H1 (cell line): ENCODE data around the gene GARNL3. TPM values are rescaled to one million over a fixed set of nuclear protein-coding genes. Genes with fewer than 3 reads are reported as not detected.

Source experiments
- CTCF ChIA-PET: fragments of 300-600 bp; sonication (Branson Sonifier 250); formaldehyde crosslinking; loops from one replicate; lab custom pipeline; 2021; ENCODE audit not compliant: partially characterized antibody; lab: Charles Lee
- POLR2A ChIA-PET: fragments of 300-600 bp; sonication (Branson Sonifier 250); formaldehyde crosslinking; loops from one replicate; lab custom pipeline; 2021; ENCODE audit warnings: inconsistent platforms; ENCODE audit not compliant: partially characterized antibody; lab: Charles Lee
- DNase-seq, 2 experiments: peaks; one replicate each; pipeline versions ENCODE4 v3.0.0 to v3.0.0-alpha.2; 2010 to 2022; ENCODE audit warnings: low spot score in 2 of 2, low read depth in 1 of 2, mixed read lengths in 1 of 2
- FAIRE-seq: peaks from 2 replicates; lab custom pipeline; 2011; peaks lifted over from hg19 to GRCh38; lab: Jason Lieb, UNC
- H2AFZ ChIP-seq: 2 replicates; pipeline ENCODE4 v1.8.1; 2012; ENCODE audit warnings: low read length, inconsistent platforms
- H2AK5ac ChIP-seq: 2 replicates; pipeline ENCODE4 v1.6.1; 2013; ENCODE audit warnings: low read depth, low read length
- H2BK120ac ChIP-seq: replicated peaks from 2 replicates; pipeline ENCODE3; 2013; ENCODE audit warnings: low read depth, low read length, inconsistent platforms
- H2BK12ac ChIP-seq: 2 replicates; pipeline ENCODE4 v1.6.1; 2013; ENCODE audit warnings: low read depth, low read length
- H2BK15ac ChIP-seq: 2 replicates; pipeline ENCODE4 v1.6.1; 2013; ENCODE audit warnings: low read length
- H2BK20ac ChIP-seq: 2 replicates; pipeline ENCODE4 v1.6.1; 2013; ENCODE audit warnings: low read length
- H2BK5ac ChIP-seq: 2 replicates; pipeline ENCODE4 v1.6.1; 2013; ENCODE audit warnings: low read depth, low read length
- H3K14ac ChIP-seq: 2 replicates; pipeline ENCODE4 v1.6.1; 2013; ENCODE audit warnings: inconsistent platforms; ENCODE audit not compliant: insufficient read length
- H3K18ac ChIP-seq: 2 replicates; pipeline ENCODE4 v1.6.1; 2013; ENCODE audit warnings: low read length; ENCODE audit errors: extremely low read depth
- H3K23ac ChIP-seq: 2 replicates; pipeline ENCODE4 v1.6.1; 2013; ENCODE audit warnings: inconsistent platforms; ENCODE audit not compliant: insufficient read length
- H3K23me2 ChIP-seq: 2 replicates; pipeline ENCODE4 v1.6.1; 2013; ENCODE audit warnings: low read depth, low read length
- H3K27ac ChIP-seq: 2 replicates; pipeline ENCODE4 v1.6.1; 2011; ENCODE audit warnings: low read depth, low read length, inconsistent platforms
- H3K27me3 ChIP-seq, 4 experiments: replicated peaks in 1 of 4; 1 replicate in 1 of 4; 2 replicates in 3 of 4; pipeline versions ENCODE4 v1.6.1 to v1.8.1; 2011 to 2013; ENCODE audit warnings: low read length in 3 of 4, mild to moderate bottlenecking in 3 of 4, inconsistent platforms in 2 of 4, mixed read lengths in 2 of 4, moderate library complexity in 1 of 4; ENCODE audit not compliant: control insufficient read depth in 3 of 4, insufficient read depth in 3 of 4; ENCODE audit errors: extremely low read depth in 1 of 4
- H3K36me3 ChIP-seq, 4 experiments: 2 replicates each; pipeline versions ENCODE4 v1.6.1 to v1.8.1; 2011 to 2013; ENCODE audit warnings: mild to moderate bottlenecking in 4 of 4, low read length in 3 of 4, moderate library complexity in 2 of 4, control low read depth in 1 of 4, inconsistent platforms in 1 of 4; ENCODE audit not compliant: insufficient read depth in 4 of 4, control insufficient read depth in 2 of 4
- H3K4ac ChIP-seq: replicated peaks from 2 replicates; pipeline ENCODE3; 2013; ENCODE audit warnings: low read length, low read depth, mixed read lengths, inconsistent platforms; ENCODE audit not compliant: insufficient read length
- H3K4me1 ChIP-seq, 4 experiments: replicated peaks in 1 of 4; 1 replicate in 1 of 4; 2 replicates in 3 of 4; pipeline versions ENCODE4 v1.6.1 to v1.8.1; 2011 to 2013; ENCODE audit warnings: low read length in 3 of 4, inconsistent platforms in 2 of 4, mixed read lengths in 1 of 4; ENCODE audit not compliant: insufficient read depth in 4 of 4, control insufficient read depth in 3 of 4
- H3K4me2 ChIP-seq, 2 experiments: 2 replicates each; pipeline versions ENCODE4 v1.6.1 to v1.8.1; 2011 to 2013; ENCODE audit warnings: low read depth in 2 of 2, low read length in 2 of 2, control low read depth in 1 of 2, inconsistent platforms in 1 of 2, mild to moderate bottlenecking in 1 of 2; ENCODE audit not compliant: insufficient read depth in 1 of 2
- H3K4me3 ChIP-seq, 4 experiments: fragments of 200-600, 300-600 bp in 1 of 4; sonication (generic), shearing (Covaris generic), sonication (Bioruptor Twin) in 1 of 4; 2 replicates each; pipeline versions ENCODE4 v1.5.1 to v1.8.1; 2011 to 2016; ENCODE audit warnings: low read length in 4 of 4, low read depth in 3 of 4, control low read depth in 2 of 4, inconsistent platforms in 2 of 4, mild to moderate bottlenecking in 2 of 4, mixed read lengths in 1 of 4, moderate library complexity in 1 of 4; ENCODE audit not compliant: insufficient read depth in 2 of 4; ENCODE audit errors: extremely low read depth in 1 of 4
- H3K56ac ChIP-seq: replicated peaks from 2 replicates; pipeline ENCODE3; 2013; ENCODE audit warnings: low read depth, mild to moderate bottlenecking, mixed read lengths, low read length, inconsistent platforms; ENCODE audit not compliant: insufficient read length
- H3K79me1 ChIP-seq: 2 replicates; pipeline ENCODE4 v1.6.1; 2013; ENCODE audit warnings: low read depth, low read length, control low read depth
- H3K79me2 ChIP-seq, 2 experiments: 2 replicates each; pipeline versions ENCODE4 v1.6.1 to v1.8.1; 2012 to 2013; ENCODE audit warnings: low read length in 2 of 2, mild to moderate bottlenecking in 2 of 2, inconsistent platforms in 1 of 2; ENCODE audit not compliant: insufficient read depth in 2 of 2, control insufficient read depth in 1 of 2
- H3K9ac ChIP-seq, 4 experiments: replicated peaks in 1 of 4; 1 replicate in 1 of 4; 2 replicates in 3 of 4; pipeline versions ENCODE4 v1.6.1 to v1.8.1; 2011 to 2013; ENCODE audit warnings: low read depth in 3 of 4, low read length in 3 of 4, control low read depth in 2 of 4, mild to moderate bottlenecking in 2 of 4, moderate library complexity in 2 of 4, inconsistent platforms in 1 of 4; ENCODE audit errors: extremely low read depth in 1 of 4
- H3K9me3 ChIP-seq, 2 experiments: 2 replicates each; pipeline versions ENCODE4 v1.6.1 to v1.8.1; 2012 to 2013; ENCODE audit warnings: mild to moderate bottlenecking in 2 of 2, moderate library complexity in 2 of 2, control low read depth in 1 of 2, inconsistent platforms in 1 of 2, low read depth in 1 of 2, low read length in 1 of 2, mixed read lengths in 1 of 2; ENCODE audit not compliant: insufficient read depth in 2 of 2
- H4K20me1 ChIP-seq, 2 experiments: replicated peaks in 1 of 2; 2 replicates each; pipeline versions ENCODE3 to v1.8.1; 2011 to 2013; ENCODE audit warnings: inconsistent platforms in 2 of 2, low read length in 2 of 2, mild to moderate bottlenecking in 1 of 2; ENCODE audit not compliant: insufficient read depth in 2 of 2, control insufficient read depth in 1 of 2
- H4K5ac ChIP-seq: 2 replicates; pipeline ENCODE4 v1.6.1; 2013; ENCODE audit warnings: low read length, low read depth, mixed read lengths, inconsistent platforms; ENCODE audit not compliant: insufficient read length
- H4K8ac ChIP-seq: 2 replicates; pipeline ENCODE4 v1.8.0; 2013; ENCODE audit warnings: mild to moderate bottlenecking, moderate library complexity, low read length, inconsistent platforms; ENCODE audit not compliant: insufficient read depth; ENCODE audit errors: extremely low read depth
- H4K91ac ChIP-seq: replicated peaks from 2 replicates; pipeline ENCODE3; 2013; ENCODE audit warnings: low read length, mixed read lengths, inconsistent platforms; ENCODE audit not compliant: insufficient read length
- ATF2 ChIP-seq: IDR thresholded peaks from 2 replicates; pipeline ENCODE4 v1.6.1; 2012; ENCODE audit warnings: low read length, inconsistent platforms
- CHD2 ChIP-seq: IDR thresholded peaks from 2 replicates; pipeline ENCODE4 v1.6.1; 2012; ENCODE audit warnings: low read length, improper control_type of control experiment
- GTF2F1 ChIP-seq: IDR thresholded peaks from 2 replicates; pipeline ENCODE4 v1.6.1; 2012; ENCODE audit warnings: low read depth, low read length, improper control_type of control experiment, borderline replicate concordance
- RNF2 ChIP-seq: fragments of 200-900, 300-1000 bp; sonication (generic); IDR thresholded peaks from 2 replicates; pipeline ENCODE4 v1.7.1; 2016; ENCODE audit warnings: borderline replicate concordance, low read depth, mild to moderate bottlenecking, antibody characterized with exemption, low read length; ENCODE audit not compliant: poor library complexity, severe bottlenecking; ENCODE audit errors: missing control alignments
- TCF12 ChIP-seq: IDR thresholded peaks from 2 replicates; pipeline ENCODE4 v1.6.1; 2011; ENCODE audit warnings: low read depth, mild to moderate bottlenecking, low read length
- WGBS, 2 experiments: shearing (Covaris generic) in 1 of 2; methylation state at CpG; one replicate each; pipeline versions ENCODE4 v1.1.6 to v1.1.7; 2013 to 2015; ENCODE audit warnings: low lambda C conversion rate in 2 of 2, mixed read lengths in 2 of 2, inconsistent platforms in 1 of 2, low coverage in 1 of 2, missing lambda C conversion rate in 1 of 2; ENCODE audit not compliant: insufficient replicate concordance in 2 of 2, insufficient coverage in 1 of 2, insufficient read length in 1 of 2; ENCODE audit errors: extremely low coverage in 1 of 2, missing lambda C conversion rate in 1 of 2; 5-methylcytosine and 5-hydroxymethylcytosine counted together
- polyA plus RNA-seq, 7 experiments: library from polyadenylated mRNA; depleted of rRNA in 3 of 7; stranded (reverse) in 5 of 7; unstranded in 2 of 7; fragments of >200 nt in 5 of 7; fragments of 200-250 nt in 2 of 7; gene quantifications; 1 replicate in 5 of 7; 2 replicates in 1 of 7; 4 replicates in 1 of 7; pipeline versions ENCODE4 v1.2.1 to v1.2.3, GENCODE V29; 2011 to 2013; ENCODE audit warnings: missing spikeins in 2 of 7, mixed read lengths in 2 of 7
- total RNA-seq: library from RNA; stranded (reverse); fragmentation: NEBNext Ultra II Directional; extraction: Animal tissue kit (Norgen Biotek cat#: 25700); gene quantifications from 2 replicates; pipeline ENCODE4 v1.2.1, GENCODE V29; 2021

Gene GARNL3
- total and polyA plus RNA-seq, 2 of the 8 experiments (the other 6 are each of a cell fraction or from before 2014, with no cell fraction given): 6.5 to 18.3 TPM

GRCh38 chr9:127305206-127305837 is 40.7 kb downstream of the GARNL3 start:
- Histone ChIP-seq H3K56ac (no peak overlapping the region), H2BK120ac (no peak overlapping the region), H4K8ac (no peak overlapping the region), H4K5ac (no peak overlapping the region), H3K4me1 (no peaks in the 10 kb centered on the region), H2BK5ac (no peak overlapping the region), H3K27ac (no peak overlapping the region), H2BK12ac (no peak overlapping the region), H3K36me3 (no peaks in the 10 kb centered on the region), H3K23ac (no peak overlapping the region), H3K23me2 (no peaks in the 10 kb centered on the region), H2BK20ac (no peak overlapping the region), H2BK15ac (no peak overlapping the region), H3K4ac (no peak overlapping the region), H3K9me3 (no peaks in the 10 kb centered on the region), H3K79me2 (no peaks in the 10 kb centered on the region), H3K4me2 (no peak overlapping the region), H3K4me3 (no peak overlapping the region), H3K79me1 (no peaks in the 10 kb centered on the region), H3K14ac (no peak overlapping the region), H2AK5ac (no peak overlapping the region), H3K18ac (no peak overlapping the region), H3K27me3 (no peaks in the 10 kb centered on the region), H3K9ac (no peak overlapping the region), H4K91ac (no peak overlapping the region), H4K20me1 (no peaks in the 10 kb centered on the region), H2AFZ (no peak overlapping the region)
- ChIA-PET CTCF (interaction anchor here (1.1 to 2.5 kb wide), 4 partner anchors 11 to 82 kb away, joined by 3 to 6 read pairs (median 3); no protein-coding TSS in a partner anchor), POLR2A (no interaction called here)
- 94% methylated on average over 1 of the region's 1 CpG; no CpG with 5 or more reads in 1 of the 2 experiments for WGBS, 2 experiments
- DNase-seq (no peak), FAIRE-seq (no peak)
- TF ChIP-seq TCF12: no peak
- TF ChIP-seq GTF2F1: no peak
- no peak for TF ChIP-seq CHD2
- TF ChIP-seq ATF2: no peak
- no peak for TF ChIP-seq RNF2
